ENCODE results near the gene TDRD9.

TDRD9 gene

DNA sequence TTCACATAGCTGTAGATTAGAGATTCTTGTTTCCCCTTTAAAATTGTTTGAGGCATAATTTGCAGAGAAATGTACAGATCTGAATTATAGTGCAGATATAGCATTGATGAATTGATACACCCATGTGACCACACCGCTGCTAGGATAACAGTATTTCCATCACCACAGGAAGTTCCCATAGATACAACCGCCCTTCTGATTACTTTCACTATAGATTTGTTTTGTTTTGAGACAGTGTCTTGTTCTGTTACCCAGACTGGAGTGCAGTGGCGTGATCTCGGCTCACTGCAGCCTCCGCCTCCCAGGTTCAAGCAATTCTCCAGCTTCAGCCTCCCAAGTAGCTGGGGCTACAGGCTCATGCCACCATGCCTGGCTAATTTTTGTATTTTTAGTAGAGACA lies 148.5 kb downstream of the TDRD9 start:
- DNase-seq (no peak), ATAC-seq (no peak)

- peak; percentile 91 for ATAC-seq
- peak; percentile 86 for DNase-seq
Measured at GRCh38 chr14:104078031-104078455, 149.8 kb downstream of the TDRD9 start.

GRCh38 chr14:104080376-104081260 lies 152.4 kb downstream of the TDRD9 start:
- DNase-seq: no peak

GRCh38 chr14:104081261-104081835 lies 153.1 kb downstream of the TDRD9 start:
- ATAC-seq (no peak), DNase-seq (no peak)

More at GRCh38 chr14:104080376-104081260, 152.4 kb downstream of the TDRD9 start:
- ATAC-seq: no peak

GRCh38 chr14:104081951-104082464 lies 153.8 kb downstream of the TDRD9 start:
- no peak for DNase-seq
- ATAC-seq: no peak

DNA sequence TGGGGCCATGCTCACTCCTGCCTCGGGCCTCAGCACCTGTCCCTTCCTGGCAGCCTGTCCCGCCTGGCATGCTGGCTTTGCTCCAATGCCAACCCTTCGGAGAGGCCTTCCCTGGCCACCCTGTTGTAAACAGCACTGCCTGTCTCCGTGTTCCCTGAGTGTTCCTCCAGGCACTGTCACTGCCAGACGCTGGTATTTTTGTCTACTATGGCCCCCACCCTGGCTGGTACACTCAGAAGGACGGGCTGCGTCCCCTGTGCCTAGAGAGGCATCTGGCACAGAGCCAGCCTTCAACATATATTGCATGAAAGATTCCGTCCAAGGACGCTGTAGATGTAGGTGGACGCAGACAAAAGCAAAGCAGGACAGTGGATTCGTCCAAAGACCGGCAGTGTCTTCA lies 154.6 kb downstream of the TDRD9 start:
- no peak for DNase-seq
- no peak for ATAC-seq

DNA sequence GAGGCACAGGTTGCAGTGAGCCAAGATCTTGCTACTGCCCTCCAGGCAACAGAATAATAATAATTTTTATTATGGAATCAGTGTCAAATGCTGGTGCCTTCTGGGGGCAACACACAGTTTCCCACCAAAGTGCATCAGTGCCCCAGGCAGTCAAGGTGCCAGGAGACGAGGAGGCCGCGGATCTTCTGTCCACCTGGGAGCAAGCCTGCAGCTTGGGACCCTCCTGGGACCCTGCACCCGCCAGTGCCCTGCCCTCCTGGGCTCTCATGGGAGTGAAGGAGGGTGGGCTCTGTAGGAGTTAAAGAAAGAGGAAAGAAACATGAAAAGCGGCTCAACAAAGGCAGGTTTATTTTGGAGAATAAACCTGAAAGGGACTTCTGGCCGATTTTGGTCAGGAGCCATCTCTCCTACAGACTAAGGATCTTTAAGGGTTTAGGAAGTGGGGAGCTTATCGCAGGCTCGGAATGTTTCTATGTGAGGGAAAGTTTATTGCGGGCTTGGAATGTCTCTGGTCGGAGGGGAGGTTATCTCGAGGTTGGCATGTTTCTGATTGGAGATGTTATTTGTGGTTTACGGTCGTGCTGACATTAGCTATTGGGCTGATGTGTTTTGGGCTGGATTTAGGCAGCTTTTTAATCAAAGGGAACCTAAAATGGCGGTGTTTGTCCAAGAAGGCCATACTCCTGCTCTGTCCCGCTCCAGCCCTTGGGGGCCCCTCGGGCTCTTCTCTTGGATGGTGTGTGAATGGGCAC lies 156.2 kb downstream of the TDRD9 start:
- DNase-seq (no peak), ATAC-seq (no peak)

DNA sequence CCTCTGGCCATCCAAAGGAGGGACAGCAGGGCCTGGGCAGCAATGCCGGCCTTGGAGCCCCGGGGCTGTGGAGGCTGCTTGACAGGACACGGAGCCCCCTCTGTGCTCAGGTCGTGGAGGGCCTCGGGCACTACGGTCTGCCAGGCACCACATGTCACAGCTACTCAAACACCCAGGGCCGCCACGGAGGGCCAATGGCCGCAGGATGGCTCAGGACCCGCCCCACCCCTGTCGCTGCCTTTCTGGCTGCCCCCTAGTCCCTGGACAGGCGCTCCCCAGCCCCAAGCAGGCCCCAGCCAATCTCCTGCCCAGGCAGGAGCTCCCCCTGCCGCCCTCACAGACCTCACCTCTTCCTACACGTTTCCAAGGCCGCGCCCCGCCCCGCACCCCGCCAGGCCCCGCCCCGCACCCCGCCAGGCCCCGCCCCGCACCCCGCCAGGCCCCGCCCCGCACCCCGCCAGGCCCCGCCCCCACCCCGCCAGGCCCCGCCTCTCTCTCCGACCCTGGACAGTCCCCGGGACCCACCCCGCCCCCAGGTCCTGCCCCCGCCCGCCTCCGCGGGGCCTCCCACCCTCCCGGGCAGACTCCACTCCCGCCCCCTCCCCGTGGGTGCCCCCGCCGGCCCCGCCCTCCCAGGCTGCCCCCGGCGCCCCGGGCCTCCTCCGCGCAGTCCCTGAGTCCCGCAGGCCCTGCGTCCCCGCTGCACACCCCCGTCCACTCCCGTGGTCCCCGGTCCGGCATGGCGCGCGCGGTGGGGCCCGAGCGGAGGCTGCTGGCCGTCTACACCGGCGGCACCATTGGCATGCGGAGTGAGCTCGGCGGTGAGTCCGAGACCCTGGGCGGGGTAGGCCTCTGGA lies 157.0 kb downstream of the TDRD9 start, which contains the start of gene ASPG:
ASPG (plus strand) TSS at position 669 of the 857 bp plus-strand sequence; CDS start at position 740, 71 bp downstream.
- DNase-seq (no peak), ATAC-seq (no peak)

DNA sequence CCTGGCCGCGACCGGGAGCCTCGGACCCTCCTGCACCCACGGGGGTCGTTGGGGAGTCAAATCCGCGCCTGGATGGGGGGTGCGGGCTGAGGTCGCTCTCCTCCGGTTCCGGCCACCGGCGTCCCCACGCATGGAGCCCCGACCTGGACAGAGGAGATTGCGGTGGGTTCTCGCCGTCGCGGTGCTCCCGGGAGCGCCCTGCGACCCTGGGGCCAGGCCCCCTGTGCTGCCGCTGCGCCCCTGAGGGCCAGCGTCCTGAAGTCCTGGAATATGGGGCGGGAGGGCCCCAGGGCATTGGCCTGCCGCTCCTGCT lies 157.6 kb downstream of the TDRD9 start:
- DNase-seq (no peak), ATAC-seq (no peak)

GRCh38 chr14:104086210-104086660 lies 158.0 kb downstream of the TDRD9 start:
- no peak for ATAC-seq
- no peak for DNase-seq

- no peak for DNase-seq
- ATAC-seq: no peak
Measured at GRCh38 chr14:104086661-104087461, 158.6 kb downstream of the TDRD9 start.

GRCh38 chr14:104087505-104087904 lies 159.2 kb downstream of the TDRD9 start:
- no peak for ATAC-seq

GRCh38 chr14:104087981-104088850 lies 160.0 kb downstream of the TDRD9 start:
- DNase-seq (no peak), ATAC-seq (no peak)

More at GRCh38 chr14:104087505-104087904, 159.2 kb downstream of the TDRD9 start:
- DNase-seq: no peak

- ATAC-seq: no peak
- DNase-seq: no peak
Measured at GRCh38 chr14:104090071-104090748, 162.0 kb downstream of the TDRD9 start.

GRCh38 chr14:104091061-104091926 lies 163.0 kb downstream of the TDRD9 start:
- no peak for DNase-seq
- no peak for ATAC-seq

- DNase-seq (no peak), ATAC-seq (no peak)
Measured at GRCh38 chr14:104091927-104092771, 163.9 kb downstream of the TDRD9 start.

DNA sequence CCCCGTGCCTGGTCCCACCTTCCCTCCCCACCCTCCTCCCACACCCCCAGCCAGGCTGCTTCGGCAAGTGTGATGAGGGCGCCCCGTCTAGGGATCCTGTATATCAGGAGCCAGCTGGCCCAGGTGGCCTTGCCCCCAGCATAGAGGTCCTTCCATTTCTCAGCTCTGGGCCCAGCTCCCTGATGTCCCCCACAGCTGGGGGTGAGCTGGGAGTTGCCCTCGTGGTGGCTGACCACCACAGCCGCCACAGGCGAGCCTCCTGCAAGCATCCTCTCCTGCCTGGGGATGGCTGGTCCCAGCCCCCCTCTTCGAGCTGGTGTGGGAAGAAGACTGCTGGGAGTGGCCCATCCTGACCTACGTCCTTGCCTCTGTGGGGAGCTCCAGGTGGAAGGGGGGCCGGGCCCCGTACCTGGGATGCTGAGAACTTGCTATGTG lies 164.7 kb downstream of the TDRD9 start:
- DNase-seq (no peak), ATAC-seq (no peak)
